Upper lobe of left lung (tissue), 6 donors: ENCODE data around the gene PDE4A. TPM values are rescaled to one million over a fixed set of nuclear protein-coding genes. Genes with fewer than 3 reads are reported as not detected.

ENCODE experiments used
- ATAC-seq, 2 donors: fragments of 200-7000 bp; cut with Tn5 transposase; one replicate each; pipeline ENCODE4 v1.9.1; 2022; ENCODE audit warnings: mild to moderate bottlenecking in 2 of 2, moderate library complexity in 2 of 2; ENCODE audit not compliant: low FRiP score in 2 of 2
- DNase-seq, 2 donors: peaks; one replicate each; pipeline ENCODE4 v3.0.0-alpha.2; 2019 to 2020
- H3K27ac ChIP-seq, 4 donors: fragments of 200-600 bp; sonication (generic); one replicate each; pipeline ENCODE4 v1.5.1; 2016 to 2019
- H3K27me3 ChIP-seq, 4 donors: fragments of 200-600 bp; sonication (generic); one replicate each; pipeline ENCODE4 v1.5.1; 2017 to 2019
- H3K36me3 ChIP-seq, 4 donors: fragments of 200-600 bp; sonication (generic); one replicate each; pipeline ENCODE4 v1.5.1; 2016 to 2019
- H3K4me1 ChIP-seq, 4 donors: fragments of 200-600 bp; sonication (generic); one replicate each; pipeline ENCODE4 v1.5.1; 2018 to 2019
- H3K4me3 ChIP-seq, 4 donors: fragments of 200-600 bp; sonication (generic); one replicate each; pipeline ENCODE4 v1.5.1; 2017 to 2019; ENCODE audit warnings: mild to moderate bottlenecking in 2 of 4, moderate library complexity in 1 of 4
- H3K9me3 ChIP-seq, 4 donors: fragments of 200-600 bp; sonication (generic); one replicate each; pipeline ENCODE4 v1.5.1; 2018 to 2019
- CTCF ChIP-seq, 6 experiments: fragments of 450-650 bp in 4 of 6; fragments of 200-600 bp in 2 of 6; sonication (generic) in 2 of 6; IDR thresholded peaks; one replicate each; pipeline ENCODE4 v1.5.1; 2016 to 2019; ENCODE audit warnings: antibody characterized with exemption in 6 of 6
- EP300 ChIP-seq, 4 donors: sonication (generic); formaldehyde crosslinking; IDR thresholded peaks; one replicate each; pipeline ENCODE4 v1.5.1; 2017; ENCODE audit warnings: antibody characterized with exemption in 4 of 4, control low read depth in 2 of 4
- POLR2A ChIP-seq, 4 donors: fragments of 450-650 bp; IDR thresholded peaks; one replicate each; pipeline ENCODE4 v1.5.1; 2016 to 2017; ENCODE audit warnings: antibody characterized with exemption in 4 of 4, mild to moderate bottlenecking in 2 of 4
- POLR2AphosphoS5 ChIP-seq, 2 donors: sonication (generic); formaldehyde crosslinking; IDR thresholded peaks; one replicate each; pipeline ENCODE4 v1.5.1; 2017; ENCODE audit warnings: antibody characterized with exemption in 2 of 2
- WGBS, 2 donors: methylation state at CpG; one replicate each; pipeline ENCODE4 v1.1.5; 2017 to 2018; 5-methylcytosine and 5-hydroxymethylcytosine counted together
- total RNA-seq, 6 donors: library from RNA; depleted of rRNA in 4 of 6; stranded (reverse); fragments of >200 nt in 4 of 6; gene quantifications; one replicate each; pipeline versions ENCODE4 v1.1.0 to v1.2.1, GENCODE V29; 2016 to 2021
- donor health status: DM: no; HTN: no; CAD: no; lungs with moderate emphysema.
- donor health status: DM: no; HTN: yes; CAD: no; lungs with severe emphysema.

The PDE4A gene
- total RNA-seq, 6 donors from 2014 or later: 22.8 to 38.2 (median 31.2) TPM

- no peak for TF ChIP-seq EP300 (IDR thresholded peaks at IDR 0.05)
- TF ChIP-seq CTCF (IDR thresholded peaks at IDR 0.05): no peak
- TF ChIP-seq POLR2A (IDR thresholded peaks at IDR 0.05): no peak
- no peak for TF ChIP-seq POLR2AphosphoS5 (IDR thresholded peaks at IDR 0.05)
- peaks cover 0 to 3% (median 1%) of the 10 kb centered on the region in 4 donors for H3K9me3 ChIP-seq
- no peak for ATAC-seq
- peak in 1 of 2 donors; percentile 87 for DNase-seq
- H3K4me1 ChIP-seq: peaks cover 47 to 69% (median 56%) of the 10 kb centered on the region in 4 donors
- no peak overlapping the region for H3K27ac ChIP-seq
- H3K4me3 ChIP-seq: no peak overlapping the region
- H3K36me3 ChIP-seq: no peaks in the 10 kb centered on the region
- peaks cover 2 to 63% (median 41%) of the 10 kb centered on the region in 4 donors for H3K27me3 ChIP-seq
- 1 to 2% methylated on average over 11 to 37 of the region's 40 CpGs for WGBS, 2 donors
Measured at GRCh38 chr19:10419200-10419645, 1.1 kb upstream of the PDE4A start.

GRCh38 chr19:10419646-10420443, 493 bp upstream of the PDE4A start:
- DNase-seq (peak in 1 of 2 donors; percentile 82), ATAC-seq (no peak)
- 1 to 7% methylated on average over 13 to 50 of the region's 61 CpGs for WGBS, 2 donors
- TF ChIP-seq CTCF (IDR thresholded peaks at IDR 0.05): no peak
- TF ChIP-seq EP300 (IDR thresholded peaks at IDR 0.05): no peak
- no peak for TF ChIP-seq POLR2AphosphoS5 (IDR thresholded peaks at IDR 0.05)
- TF ChIP-seq POLR2A (IDR thresholded peaks at IDR 0.05): no peak
- Histone ChIP-seq H3K4me3 (peak overlapping the region in 3 of 4 donors; percentile 20 to 30 (median 26)), H3K27ac (no peak overlapping the region), H3K4me1 (peaks cover 54 to 75% (median 62%) of the 10 kb centered on the region in 4 donors), H3K36me3 (no peaks in the 10 kb centered on the region), H3K9me3 (peaks cover 0 to 3% (median 0%) of the 10 kb centered on the region in 4 donors), H3K27me3 (peaks cover 2 to 63% (median 41%) of the 10 kb centered on the region in 4 donors)

- Histone ChIP-seq H3K4me3 (peak overlapping the region in 1 of 4 donors; percentile 30), H3K9me3 (peaks cover 0 to 3% (median 0%) of the 10 kb centered on the region in 4 donors), H3K36me3 (no peaks in the 10 kb centered on the region), H3K27me3 (peaks cover 2 to 62% (median 41%) of the 10 kb centered on the region in 4 donors), H3K27ac (no peak overlapping the region), H3K4me1 (peaks cover 46 to 73% (median 63%) of the 10 kb centered on the region in 4 donors)
- no peak for DNase-seq
- no peak for TF ChIP-seq POLR2A (IDR thresholded peaks at IDR 0.05)
- TF ChIP-seq CTCF (IDR thresholded peaks at IDR 0.05): peak in 1 of 6 experiments; percentile 3
- ATAC-seq: no peak
- 20 to 47% methylated on average over 3 to 16 of the region's 17 CpGs for WGBS, 2 donors
Measured at GRCh38 chr19:10421240-10422045, 1.1 kb downstream of the PDE4A start.

GRCh38 chr19:10422046-10422461, 1.7 kb downstream of the PDE4A start:
- H3K36me3 ChIP-seq: no peaks in the 10 kb centered on the region
- 29 to 59% methylated on average over 4 of the region's 4 CpGs for WGBS, 2 donors
- ATAC-seq (no peak), DNase-seq (no peak)
- no peaks in the 10 kb centered on the region for H3K9me3 ChIP-seq
- no peak overlapping the region for H3K4me3 ChIP-seq
- H3K27me3 ChIP-seq: peaks cover 2 to 56% (median 41%) of the 10 kb centered on the region in 4 donors
- TF ChIP-seq EP300 (IDR thresholded peaks at IDR 0.05): peak in 3 of 4 donors; percentile 16 to 78 (median 70)
- TF ChIP-seq POLR2A (IDR thresholded peaks at IDR 0.05): no peak
- TF ChIP-seq POLR2AphosphoS5 (IDR thresholded peaks at IDR 0.05): peak in 1 of 2 donors; percentile 60
- no peak for TF ChIP-seq CTCF (IDR thresholded peaks at IDR 0.05)
- peaks cover 42 to 67% (median 59%) of the 10 kb centered on the region in 4 donors for H3K4me1 ChIP-seq
- no peak overlapping the region for H3K27ac ChIP-seq
